NCI-H82 treated with DMSO at 0.1 percent for 48 hours (cell line): ENCODE results near the gene TGM5.
"Not testable (repeated sequence)": the region's sequence is repeated elsewhere in the genome, so short reads cannot be mapped to it uniquely, and the experiment has no call there.

Experiments
- DNase-seq: peaks from one replicate; lab custom pipeline; 2025; ENCODE audit not compliant: unreplicated experiment; lab: John Stamatoyannopoulos, UW

TGM5 gene

DNA sequence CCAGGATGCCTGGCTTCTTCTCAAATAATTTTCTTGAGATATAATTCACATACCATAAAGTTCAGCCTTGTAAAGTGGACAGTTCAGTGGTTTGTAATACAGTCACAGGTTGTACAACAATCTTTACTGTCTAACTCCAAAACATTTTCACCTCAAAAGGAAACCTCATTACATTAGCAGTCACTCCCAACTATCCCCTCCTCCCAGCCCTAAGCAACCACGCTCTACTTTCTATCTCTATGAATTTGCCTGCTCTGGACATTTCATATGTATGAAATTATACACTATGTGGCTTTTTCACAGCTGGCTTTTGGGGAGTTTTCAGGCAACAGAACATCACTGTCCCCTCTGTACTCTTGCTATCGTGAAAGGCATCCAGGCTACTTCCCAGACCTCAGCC, 17.5 kb downstream of the TGM5 start:
- DNase-seq, result no peak

DNA sequence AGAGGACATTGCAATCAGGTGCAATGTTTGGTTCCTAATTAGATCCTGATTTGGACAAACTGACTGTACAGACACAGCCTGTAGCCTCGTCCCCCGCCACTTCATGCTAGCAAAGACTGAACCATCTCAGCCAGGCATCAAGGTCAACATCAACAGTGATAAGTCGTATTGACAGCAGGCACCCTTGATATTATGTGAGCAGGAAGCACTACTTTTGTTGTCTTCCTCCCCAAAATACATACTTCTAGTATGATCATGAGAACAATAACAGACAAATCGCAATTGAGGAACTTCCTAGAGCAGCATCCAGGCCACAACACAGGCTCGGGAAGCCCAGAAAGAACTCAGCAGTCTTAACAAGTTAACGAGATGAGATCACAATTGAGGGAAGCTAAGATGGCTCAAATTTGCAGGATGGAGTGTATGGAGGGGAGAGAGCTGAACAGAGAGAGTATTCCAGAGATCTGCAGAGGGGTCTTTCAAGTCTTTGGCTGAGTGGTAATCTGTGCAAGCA, 20.4 kb downstream of the TGM5 start:
- DNase-seq, result no peak

DNA sequence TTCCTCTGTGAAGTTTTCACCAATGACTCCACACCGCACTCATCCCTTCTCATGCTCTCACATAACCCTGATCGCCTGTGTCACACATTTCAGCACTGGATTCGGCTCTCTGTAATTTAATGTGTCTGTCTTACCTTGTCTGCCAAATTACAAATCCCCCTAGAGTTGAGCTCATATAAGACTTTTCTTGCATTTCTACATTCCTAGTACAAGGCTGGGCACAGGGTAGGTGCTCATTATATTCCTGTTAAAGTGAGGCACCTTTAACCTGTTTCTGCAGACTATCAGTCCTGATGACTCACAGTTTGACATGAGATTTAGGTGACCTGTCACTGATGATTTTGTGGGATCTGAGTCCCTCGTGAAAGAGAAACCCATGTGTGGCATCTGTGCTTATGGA, 22.6 kb downstream of the TGM5 start:
- no peak for DNase-seq

DNA sequence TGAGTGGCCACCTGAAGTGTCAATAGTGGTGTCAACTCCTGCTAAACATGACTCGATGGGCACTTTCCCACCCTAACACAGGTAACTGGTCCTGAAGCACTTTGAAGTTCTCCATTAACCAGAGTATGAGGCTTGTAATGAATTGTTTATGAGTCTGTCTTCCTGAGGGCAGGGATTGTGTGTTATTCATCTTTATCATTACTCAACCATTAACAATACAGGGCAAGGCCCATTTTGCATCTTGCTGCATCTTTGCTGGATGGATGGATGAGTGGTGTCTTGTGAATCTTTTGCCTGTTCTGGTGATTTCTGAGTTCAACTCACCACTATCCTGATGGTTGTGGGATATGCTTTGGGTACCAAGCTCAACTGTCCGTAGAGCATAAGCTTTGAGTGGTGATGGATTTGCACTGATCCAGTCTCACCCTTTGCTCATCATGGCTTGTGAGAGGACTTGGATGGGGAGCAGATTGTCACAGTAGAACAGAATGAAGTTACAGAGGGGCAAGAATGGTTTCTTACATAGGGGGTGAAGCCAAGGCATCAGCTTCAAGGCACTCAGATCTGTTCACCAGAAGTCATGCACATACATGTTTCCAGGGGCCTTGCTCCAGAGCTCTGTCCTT, 23.6 kb downstream of the TGM5 start:
- DNase-seq, result no peak

DNA sequence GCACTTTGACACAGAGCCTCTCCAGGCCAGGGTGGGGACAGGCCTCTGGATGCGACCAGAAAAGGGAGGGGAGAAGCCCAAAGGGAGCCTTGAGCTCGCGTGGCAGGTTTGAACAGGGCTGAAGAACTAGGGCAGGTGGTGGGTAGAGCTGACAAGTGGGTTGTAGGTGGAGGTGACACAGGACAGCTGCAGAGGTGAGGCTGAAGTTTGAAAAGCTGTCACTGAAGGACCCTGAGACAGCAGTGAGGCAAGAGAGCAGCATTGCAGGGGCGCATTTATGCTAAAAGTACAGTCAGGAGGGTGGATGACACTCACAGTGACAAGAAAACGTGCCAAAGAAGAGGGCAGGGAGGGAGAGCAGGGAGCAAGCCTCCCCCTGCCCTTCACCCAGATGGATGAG, 24.1 kb downstream of the TGM5 start:
- no peak for DNase-seq

DNA sequence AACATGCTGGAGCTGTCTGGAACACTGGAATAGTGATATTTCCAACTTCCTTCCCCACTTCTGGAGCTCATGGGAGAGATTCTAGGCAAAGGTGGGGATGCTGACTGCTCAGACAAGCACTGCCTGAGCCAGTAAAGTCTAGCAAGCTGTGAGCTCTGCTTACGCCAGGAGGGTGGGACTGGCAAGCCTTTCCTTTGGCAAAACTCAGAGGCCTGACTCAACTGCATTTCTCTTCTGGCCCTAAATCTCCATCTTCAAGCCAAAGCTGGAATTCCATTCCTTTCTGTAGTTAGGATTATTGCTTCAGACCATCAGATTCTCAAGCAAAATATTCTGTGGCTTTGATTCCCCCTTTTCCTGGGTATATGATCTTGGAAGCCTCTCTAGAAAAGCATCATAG, 25.6 kb downstream of the TGM5 start:
- DNase-seq, result no peak

DNA sequence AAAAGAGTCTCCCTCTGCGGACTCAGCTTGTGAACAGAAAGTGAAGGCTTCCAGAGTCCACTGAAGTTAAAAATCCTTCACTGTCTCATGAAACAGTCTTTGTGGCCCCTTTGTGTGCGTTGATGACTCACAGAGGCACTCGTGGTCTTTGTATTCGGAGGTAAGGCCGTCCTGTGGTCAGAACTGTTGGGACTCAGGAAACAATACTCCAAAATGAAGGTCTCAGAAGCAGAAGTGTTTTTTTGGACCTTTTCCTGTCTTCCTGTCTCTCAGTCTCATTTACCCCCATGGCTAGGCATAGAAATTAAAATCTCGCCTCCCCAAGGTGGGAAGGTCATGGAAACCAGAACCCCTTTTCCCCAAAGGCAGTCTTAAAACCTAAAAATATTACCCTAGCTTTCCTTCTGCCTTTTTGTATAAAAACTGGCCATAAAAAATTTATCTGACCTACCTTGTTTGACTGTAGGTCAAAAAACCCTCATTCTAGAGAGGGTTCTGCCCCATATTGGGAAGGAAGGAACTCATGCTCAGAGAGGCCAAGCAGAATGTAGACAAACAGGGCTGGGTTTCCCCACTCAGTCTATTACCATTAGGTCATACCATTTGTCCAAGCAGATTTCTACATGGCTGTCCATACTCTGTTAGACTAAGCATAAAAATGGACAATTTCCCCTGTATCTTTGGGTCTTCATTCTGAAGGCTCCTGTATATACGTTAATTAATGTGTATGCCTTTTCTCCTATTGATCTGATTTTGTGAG, 26.8 kb downstream of the TGM5 start:
- DNase-seq, result no peak

DNA sequence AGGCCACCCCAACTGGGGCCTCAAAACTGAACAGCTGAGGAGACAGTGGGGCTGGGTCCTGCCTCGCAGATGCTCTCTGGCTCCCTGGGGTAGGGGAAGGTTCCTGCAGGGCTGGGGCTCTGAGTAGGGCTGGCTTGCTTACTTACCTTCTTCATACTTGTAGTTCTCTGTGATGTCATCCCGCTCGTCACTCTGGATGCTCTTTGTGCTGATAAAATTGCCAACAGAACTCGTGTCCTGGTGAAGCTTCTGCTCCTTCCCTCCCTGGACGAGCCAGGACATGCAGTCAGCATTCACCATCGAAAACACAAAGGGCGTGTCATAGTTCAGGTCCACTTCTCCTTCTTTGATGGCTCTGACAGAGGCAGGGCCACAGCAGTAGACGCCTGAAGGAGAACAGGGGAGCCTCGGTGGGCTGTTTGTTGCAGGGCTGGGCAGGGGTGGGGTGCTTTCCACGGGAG, 28.0 kb downstream of the TGM5 start:
- no peak for DNase-seq

DNA sequence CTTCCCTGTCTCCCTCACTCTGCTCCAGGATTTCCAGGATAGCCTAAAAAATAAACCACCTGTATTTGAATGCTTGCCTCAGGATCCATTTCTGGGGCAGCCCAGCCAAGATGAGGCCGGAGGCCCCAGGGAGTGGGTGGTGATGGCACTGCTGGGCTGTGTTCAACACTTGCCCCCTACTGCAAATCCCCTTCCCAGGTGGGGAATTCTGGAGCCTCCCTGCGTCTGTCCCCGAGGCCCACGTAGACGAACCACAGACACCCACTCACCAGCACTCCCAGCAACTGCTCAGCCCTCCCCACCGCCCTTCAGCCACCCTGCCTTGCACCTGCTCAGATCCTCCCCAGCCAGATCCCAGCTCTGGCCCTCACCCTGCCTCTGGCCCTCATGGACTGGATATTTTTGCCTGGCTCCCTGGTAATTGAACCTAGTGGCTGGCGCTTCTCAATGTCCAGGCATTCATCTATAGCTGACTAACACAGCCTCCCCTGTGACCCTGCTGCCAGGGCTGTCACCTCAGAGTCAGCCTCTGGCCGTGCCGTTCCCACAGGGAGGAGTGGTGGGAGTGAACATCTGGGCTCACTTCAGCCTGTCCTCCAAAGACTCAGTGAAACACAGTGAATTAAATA, 28.8 kb downstream of the TGM5 start:
- no peak for DNase-seq

DNA sequence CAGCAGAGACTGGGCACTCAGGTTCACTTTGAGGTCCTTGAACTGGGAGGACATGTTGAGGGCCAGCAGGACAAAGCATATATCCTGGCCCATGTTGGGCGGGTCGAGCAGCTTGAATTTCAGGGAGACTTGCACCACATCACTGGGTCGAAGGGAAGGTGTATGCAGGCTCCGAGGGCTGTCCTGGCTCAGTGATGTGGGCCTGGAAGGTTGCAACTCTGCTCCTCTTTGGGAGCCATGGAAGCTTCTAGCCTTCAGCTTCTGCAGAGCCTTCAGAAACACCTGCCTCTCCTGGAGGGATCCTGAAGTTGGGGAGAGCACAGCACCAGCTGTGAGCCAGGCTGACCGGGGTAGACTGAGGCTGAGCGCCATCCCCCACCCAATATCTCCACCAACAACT, 31.2 kb downstream of the TGM5 start:
- DNase-seq, result no peak

DNA sequence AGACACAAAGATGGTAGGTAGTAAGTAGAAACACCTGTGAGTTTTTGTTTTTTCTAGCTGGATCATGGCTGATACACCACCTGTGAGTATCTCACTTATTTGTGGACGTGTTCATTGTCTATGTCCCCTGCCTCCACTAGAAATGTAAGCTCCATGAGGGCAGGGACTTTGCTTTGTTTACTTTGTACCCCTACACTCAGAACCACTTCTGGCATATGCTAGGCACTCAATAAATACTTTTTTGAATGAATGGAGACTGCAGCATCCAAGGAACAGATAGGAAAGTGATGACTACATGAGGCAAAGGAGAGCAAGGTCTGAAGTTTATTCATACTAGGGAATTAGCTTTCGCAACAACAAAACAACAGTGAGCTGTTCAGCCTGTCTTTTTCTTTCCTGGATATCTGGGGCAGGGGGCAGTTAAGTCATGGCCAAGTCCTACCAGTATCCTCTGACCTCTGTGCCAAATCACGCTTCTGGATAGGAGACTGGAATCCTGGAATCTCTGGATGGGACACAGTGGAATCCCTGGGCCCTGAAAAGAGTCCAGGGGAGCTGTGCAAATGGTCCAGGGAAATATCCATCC, 34.3 kb downstream of the TGM5 start:
- DNase-seq, result no peak

DNA sequence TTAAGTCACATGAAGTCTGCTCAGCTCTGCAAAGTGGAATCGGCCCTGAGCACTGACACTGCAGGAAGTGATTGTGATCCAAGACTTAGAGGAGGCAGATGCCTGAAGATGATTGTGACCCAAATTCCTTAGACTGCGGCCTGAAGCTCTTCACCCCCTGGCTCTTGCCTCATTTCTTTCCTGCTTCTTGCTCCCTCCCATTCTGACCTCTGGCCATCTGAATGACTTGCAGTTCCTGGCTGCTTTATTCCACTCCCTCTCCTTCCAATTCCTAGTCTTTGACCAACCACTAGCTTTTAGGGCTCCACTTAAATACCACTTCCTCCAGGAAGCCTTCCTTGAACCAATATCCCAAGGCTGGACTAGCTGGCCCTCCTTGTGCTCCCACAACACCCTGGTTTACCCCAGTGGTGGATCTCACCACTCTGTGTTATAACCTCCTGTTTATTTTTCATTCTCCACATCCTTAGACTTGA, 36.0 kb downstream of the TGM5 start:
- no peak for DNase-seq

DNA sequence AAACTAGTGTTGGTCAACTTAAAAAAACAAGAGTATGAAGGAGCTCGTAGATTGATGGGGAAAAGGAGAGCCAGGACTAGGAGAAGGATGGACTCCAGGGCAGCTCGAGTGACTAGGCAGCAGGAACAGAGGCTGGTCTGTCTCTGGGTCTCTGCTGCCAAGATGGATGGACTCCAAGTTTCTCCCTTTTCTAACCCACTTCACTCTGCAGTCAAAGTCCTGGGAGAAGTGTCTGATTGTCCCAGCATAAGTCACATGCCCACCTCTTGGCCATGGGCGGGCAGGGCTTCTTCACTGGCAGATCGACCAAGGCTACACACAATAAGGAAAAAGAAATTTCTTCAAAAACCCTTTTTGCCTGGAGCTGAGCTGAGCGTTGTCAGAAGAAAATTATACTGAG, 36.8 kb downstream of the TGM5 start:
- DNase-seq, result no peak

DNA sequence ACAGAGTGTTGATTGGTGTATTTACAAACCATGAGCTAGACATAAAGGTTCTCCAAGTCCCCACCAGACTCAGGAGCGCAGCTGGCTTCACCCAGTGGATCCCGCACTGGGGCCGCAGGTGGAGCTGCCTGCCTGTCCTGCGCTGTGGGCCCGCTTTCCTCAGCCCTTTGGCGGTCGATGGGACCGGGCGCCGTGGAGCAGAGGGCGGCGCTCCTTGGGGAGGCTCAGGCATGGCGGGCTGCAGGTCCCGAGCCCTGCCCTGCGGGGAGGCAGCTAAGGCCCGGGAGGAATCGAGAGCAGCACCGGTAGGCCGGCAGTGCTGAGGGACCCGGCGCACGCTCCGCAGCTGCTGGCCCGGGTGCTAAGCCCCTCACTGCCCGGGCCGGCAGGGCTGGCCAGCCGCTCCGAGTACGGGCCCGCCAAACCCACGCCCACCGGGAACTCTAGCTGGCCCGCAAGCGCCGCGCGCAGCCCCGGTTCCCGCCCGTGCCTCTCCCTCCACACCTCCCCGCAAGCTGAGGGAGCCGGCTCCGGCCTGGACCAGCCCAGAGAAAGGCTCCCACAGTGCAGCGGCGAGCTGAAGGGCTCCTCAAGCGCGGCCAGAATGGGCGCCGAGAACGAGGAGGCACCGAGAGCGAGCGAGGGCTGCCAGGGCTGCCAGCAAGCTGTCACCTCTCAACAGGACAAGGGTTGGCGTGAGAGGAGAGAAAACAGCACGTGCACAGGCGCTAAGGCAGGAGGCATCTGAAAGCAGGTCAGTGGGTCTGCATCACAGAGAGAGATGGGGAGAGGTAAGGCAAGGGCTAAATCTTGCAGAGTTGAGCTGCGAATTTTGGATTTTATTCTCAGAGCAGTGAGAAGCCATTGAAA, 40.1 kb downstream of the TGM5 start:
- DNase-seq, result no peak

DNA sequence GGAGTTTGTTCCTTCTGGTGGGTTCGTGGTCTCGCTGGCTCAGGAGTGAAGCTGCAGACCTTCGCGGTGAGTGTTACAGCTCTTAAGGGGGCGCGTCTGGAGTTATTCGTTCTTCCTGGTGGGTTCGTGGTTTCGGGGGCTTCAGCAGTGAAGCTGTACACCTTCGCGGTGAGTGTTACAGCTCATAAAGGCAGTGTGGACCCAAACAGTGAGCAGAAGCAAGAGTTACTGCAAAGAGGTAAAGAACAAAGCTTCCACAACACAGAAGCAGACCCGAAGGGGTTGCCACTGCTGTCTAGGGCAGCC, 40.8 kb downstream of the TGM5 start:
- not testable (repeated sequence) for DNase-seq

DNA sequence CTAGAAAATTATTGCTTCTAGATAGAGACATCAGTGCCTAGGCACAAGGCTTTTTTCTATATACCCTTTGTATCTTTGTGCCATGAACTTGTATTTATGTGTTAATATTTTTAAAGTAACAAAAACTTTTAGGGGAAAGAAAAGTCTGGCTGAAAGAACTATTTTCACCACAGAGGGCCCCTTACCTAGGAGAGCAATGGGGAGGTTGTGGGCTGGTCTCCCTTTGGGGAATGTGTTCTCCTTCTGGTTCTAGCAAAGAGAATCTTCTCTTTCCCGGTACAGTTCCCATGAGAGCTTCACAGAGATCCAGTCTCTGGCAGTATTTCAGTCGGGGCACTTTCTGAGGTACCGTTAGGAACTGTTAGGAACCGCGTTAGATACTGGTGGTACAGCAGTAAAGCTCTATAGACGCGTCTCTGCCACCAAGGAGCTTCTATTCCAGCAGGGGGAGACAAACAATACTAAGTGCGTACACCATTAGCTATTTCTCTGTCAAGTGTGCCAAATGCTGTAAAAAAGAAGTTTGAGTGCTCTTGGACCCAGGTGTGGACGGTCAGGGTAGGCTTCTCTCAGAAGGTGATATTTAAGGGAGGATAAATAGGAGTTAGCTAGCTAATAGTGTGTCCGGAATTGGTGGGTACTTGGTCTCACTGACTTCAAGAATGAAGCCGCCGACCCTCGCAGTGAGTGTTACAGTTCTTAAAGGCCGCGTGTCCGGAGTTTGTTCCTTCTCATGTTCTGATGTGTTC, 41.4 kb downstream of the TGM5 start:
- peak; percentile 22 for DNase-seq

DNA sequence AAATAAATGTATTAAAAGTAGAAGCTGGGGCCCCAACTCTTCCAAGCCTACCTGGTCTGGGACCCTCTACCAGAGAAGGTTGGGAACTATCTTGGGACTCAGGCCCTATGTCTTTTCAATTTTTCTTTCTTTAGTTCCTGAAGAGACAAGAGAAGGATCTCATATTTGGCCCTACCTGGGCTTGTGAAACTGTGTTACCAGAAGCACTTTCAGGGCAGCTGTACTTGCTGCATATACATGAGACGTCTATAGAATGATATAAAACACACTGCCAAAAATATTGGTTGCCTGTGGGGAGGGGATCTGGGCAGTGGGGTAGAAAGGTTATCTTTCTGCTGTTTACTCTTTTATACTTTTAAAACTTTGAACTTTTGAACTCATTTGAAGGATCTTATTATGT, 45.3 kb downstream of the TGM5 start:
- DNase-seq, result no peak

DNA sequence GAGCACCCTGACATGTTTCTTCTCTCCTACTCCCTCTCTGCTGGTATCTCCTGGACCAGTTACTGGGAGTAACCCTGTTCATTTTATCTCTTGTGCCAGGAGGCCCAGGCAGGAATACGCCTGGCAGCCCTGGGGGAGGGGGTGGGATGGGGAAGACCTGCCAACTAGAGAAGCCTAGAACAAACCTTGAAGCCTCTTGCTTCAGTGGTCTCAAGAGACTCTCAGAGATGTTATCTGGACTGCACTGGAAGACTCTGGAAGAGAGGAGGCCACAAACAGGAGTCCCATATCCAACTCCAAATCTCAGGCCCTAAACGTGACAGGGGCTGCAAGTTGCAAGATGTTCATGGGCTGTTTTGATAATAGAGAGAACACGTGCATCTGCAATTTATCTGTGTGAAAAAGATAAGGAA, 45.7 kb downstream of the TGM5 start, which contains the start of gene EPB42:
TSS of gene EPB42 (minus strand) at position 28 of the 413 bp plus-strand sequence. CDS start 193 bp downstream, outside the sequence.
- no peak for DNase-seq

DNA sequence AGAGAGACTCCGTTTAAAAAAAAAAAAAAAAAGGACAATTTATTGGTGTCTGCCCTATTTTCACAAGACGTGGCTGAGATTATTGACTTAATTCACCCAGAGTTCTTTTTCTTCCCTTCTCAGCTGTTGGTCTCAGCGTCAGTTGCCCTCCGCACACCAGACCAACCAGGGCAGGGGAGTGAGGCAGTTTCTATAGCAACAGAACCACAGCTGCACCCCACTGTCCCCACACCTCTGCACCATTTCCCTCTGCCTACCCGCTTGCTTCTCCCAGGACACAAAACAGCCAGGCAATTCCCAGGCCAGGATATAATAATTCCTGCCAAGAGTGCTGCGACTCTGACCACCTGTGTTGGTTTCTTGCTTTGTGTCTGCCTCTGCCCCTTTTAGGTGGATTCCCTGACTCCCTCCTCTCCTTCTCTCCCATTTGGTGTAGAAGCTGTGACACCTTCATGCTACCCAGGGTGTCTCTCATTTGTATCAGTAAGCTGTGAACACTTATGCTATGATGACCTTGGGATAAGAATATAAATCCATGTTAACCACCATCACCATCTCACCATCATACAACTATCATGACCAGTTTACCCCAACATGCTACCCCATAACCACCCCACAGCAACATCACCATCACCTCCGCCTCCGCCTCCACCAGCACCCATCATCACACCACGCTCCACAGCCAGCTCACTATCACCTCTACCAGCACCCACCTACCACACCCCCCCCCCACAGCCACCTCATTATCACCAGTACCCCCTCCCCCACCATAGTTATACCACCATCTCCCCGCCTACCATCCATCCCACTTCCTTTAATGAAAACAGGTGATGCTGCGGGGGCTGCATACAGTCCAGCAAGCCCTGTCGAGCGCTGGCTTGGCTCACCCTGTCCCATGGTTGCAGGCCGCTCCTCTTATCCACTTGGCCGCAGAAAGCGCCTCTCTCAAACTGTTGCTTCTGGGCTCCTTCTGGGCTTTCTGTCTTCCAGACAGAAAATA, 46.5 kb downstream of the TGM5 start:
- DNase-seq, result no peak
